ENCODE data around the gene ISG20L2.
"Not testable (repeated sequence)": the region's sequence is repeated elsewhere in the genome, so short reads cannot be mapped to it uniquely, and the experiment has no call there.

Gene ISG20L2, protein sequence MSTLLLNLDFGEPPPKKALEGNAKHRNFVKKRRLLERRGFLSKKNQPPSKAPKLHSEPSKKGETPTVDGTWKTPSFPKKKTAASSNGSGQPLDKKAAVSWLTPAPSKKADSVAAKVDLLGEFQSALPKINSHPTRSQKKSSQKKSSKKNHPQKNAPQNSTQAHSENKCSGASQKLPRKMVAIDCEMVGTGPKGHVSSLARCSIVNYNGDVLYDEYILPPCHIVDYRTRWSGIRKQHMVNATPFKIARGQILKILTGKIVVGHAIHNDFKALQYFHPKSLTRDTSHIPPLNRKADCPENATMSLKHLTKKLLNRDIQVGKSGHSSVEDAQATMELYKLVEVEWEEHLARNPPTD

DNA sequence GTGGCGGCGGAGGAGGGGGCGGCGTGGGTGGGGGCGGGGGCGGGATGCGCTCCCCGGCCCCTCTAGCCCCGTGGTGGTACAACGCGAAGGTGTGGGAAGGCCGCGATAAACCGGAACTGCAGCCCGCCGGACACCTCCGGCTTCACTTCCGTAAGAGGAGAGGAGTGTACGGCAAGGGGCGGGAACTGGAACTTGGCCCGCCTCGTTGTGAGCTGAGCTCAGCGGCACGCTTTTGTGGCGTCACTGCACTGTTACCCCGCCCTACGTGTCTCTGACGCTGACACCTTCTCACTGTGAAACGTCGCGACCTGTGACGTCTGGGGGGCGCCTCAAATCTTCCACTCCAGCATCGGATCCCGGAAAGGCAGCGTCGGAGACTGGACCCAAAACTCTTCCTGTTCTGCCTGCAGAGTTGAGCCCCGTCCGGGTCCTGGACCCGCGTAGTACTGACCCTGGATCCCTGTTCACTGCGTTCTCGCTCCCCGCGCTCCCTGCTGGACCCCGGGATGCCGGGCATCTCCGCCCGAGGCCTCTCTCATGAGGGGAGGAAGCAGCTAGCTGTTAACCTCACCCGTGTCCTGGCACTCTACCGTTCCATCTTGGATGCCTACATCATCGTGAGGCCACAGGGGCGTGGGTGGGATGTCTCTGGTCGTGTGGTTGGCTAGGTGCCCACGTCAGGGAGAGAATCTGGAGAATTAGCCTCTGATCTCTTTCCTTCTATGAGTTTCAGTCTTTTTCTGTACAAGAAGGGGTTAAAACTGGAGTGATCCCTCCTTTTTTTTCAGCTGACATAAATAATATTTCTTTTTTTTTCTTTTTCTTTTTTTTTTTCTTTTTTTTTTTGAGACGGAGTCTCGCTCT, at the start of gene ISG20L2:
Gene ISG20L2 (minus strand): TSS at position 168 of the 864 bp plus-strand sequence. CDS start 1,114 bp downstream, outside the sequence.
- DNase-seq: peak; percentile 99

DNA sequence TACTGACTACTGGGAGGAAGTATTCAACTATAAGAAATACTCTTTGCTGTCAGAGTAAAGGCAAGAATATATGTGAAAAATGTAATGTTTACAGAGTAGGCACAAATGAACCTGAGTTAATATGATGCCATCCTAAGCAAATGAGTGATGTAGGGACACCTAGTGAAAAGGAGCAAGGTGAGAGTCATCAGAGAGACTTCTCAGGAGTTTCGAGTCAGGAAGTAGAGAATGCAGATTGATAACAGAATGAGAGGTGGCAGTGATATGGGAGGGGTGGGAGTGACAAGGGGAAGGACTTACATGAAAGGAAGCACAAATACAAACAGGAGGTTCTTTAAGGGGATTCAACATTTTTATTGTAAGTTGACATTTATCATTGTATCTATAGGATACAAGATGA, 49.0 kb upstream of the ISG20L2 start:
- DNase-seq: no peak

DNA sequence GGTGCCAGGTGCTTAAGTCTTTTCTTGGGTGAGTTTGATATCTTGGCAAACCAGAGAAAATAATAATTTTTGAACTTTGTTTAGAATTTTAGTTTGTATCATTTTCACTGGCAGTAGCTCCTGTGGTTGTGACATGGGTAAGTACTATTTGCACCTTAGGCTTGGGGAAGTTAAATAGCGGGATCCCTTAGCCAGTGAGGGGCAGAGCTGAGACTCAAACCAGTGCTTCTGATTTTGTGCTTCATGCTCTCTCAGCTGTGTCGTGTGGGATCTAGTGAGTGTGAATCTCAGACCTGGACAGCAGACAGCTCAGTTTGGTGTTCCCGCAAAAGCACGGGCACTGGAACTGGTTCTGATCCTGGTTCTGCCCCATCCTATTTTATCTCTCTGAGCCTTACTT, 48.4 kb upstream of the ISG20L2 start:
- no peak for DNase-seq

DNA sequence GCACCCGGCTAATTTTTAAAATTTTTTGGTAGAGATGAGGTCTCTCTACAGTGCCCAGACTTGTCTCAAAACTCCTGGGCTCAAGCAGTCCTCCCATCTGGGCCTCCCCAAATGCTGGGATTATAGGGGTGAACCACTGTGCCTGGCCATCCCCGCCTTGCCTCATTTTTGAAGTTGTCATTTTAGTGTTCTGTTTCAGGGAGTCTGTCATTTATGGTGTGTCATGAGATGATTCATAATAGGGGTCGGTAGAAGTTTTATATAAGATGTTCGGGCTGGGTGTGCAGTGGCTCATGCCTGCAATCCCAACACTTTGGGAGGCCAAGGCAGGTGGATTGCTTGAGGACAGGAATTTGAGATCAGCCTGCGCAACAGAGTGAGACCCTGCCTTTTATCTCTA, 47.2 kb upstream of the ISG20L2 start:
- no peak for DNase-seq

DNA sequence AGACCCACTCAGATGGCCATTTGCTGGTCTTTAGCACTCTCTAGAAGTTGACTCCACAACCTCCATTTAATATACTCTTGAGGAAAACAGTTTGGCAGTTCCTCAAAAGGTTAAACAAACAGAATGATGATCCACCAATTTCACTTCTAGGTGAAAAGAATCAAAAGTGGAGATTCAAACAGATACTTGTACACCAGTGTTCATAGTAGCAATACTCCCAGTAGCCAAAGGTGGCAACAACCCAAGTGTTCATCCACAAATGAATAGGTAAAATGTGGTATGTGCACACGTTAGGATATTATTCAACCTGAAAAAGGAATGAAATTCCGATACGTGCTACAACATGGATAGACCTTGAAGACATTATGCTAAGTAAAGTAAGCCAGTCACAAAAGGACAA, 45.0 kb upstream of the ISG20L2 start:
- no peak for DNase-seq

DNA sequence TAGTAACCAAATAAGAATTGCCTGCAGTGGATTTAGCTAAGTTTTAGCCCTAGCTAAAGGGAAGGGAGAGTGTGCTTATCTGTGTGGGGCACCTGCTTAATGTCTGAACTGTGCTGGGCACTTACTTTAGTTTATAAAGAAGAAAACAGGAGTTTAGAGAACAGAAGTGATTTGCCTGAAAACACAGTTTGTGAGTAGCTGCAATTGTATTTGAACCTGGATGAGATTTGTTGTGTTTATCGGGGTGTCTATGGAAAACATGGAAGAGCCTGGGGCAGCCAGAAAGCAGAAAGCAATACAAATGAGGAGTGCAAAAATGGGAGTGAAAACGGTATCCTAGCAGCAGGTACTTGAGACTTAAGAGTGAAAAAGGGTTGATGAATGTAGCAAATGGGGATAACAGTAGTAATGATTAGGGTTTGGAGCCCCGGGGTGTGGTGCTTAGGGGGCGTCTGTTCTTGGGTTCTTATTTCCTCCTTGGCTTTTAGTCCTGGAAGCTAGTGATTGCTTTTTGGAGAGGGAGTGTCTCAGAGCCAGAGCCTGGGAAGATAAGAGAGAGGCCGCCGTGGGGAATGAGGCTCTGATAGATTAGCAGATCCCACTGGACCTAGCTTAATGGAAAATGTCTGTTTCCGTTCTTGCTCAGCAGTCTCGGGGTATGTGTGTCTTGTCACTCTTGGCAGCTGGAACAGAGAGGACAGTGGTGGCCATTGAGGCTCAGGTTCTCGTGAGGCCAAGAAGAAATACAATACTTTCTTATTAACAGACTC, 44.3 kb upstream of the ISG20L2 start:
- no peak for DNase-seq

DNA sequence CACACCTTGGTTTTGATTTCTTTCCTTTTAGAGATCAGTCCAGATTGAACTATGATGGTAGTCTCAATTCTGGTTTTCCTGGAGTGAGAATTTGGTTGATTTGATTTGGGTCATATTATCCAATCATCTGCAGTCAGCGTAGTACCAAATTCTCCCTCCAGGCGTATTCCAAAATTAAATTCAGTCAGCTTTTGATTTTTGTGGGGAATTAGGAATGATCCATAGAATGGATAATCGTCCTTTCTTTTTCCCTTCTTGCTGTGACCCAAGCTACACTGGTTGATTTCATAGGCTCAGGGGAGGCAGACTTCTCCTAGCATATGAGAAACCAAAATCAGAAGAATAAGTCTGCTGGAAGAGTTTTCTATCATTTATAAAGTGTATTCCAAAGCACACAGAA, 43.7 kb upstream of the ISG20L2 start:
- no peak for DNase-seq

DNA sequence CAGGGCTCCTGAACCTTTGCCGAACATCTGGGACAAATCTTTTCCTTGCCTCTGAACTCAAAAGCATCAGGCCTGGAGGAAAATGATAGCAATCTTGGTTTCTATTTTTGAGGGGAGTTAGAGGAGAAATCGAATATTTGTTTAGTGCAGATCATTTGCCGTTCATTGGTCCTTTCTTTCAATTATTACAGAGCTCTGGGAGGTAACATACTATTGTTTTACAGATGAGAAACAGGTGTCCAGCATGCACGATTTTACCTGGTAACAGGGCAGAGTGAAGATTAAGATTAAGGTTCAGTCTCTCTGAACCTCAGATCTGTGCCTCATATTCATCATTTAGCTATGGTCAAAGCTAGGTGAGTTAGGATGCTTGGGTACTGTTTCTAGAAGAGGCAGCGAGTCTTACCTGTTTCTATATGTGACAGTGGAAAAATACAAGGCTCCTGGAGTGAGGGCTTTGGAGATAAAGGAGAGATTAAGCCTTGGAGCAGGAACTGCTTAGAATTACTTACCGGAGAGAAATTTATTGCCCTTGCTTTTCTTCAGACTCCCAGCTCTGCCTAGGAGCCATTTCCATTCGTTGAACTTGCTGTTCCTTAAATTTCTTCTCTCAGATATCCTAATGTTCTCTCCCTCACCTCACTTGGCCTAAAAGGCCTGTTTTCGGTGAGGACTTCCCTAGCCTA, 40.2 kb upstream of the ISG20L2 start:
- no peak for DNase-seq

DNA sequence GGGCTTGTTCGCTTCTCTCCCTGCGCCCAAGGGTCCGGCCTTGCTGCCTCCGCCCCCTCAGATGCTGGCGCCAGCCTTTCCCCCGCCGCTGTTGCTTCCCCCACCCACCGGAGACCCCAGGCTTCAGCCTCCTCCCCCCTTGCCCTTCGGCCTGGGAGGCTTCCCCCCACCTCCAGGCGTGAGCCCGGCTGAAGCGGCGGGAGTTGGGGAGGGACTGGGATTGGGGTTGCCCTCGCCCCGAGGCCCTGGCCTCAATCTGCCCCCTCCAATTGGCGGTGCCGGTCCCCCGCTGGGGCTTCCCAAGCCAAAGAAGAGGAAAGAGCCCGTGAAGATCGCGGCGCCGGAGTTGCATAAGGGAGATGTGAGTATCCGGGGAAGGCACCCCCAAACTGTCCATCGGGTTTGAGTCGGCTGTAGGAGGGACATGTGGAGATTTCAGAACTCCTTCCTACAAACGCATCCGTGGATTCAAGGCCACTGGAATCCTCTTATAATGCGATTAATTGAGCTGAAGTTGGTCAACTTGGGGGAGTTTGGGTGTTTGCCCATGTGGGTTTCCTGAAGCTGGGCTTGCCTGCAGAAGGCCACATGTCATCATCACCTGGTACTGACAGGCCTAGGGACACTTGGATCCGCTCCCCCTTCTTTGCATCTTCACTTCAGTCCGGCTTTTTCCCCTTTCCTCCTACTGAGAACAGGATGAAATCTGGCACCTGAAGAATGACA, 39.5 kb upstream of the ISG20L2 start:
- peak; percentile 20 for DNase-seq

DNA sequence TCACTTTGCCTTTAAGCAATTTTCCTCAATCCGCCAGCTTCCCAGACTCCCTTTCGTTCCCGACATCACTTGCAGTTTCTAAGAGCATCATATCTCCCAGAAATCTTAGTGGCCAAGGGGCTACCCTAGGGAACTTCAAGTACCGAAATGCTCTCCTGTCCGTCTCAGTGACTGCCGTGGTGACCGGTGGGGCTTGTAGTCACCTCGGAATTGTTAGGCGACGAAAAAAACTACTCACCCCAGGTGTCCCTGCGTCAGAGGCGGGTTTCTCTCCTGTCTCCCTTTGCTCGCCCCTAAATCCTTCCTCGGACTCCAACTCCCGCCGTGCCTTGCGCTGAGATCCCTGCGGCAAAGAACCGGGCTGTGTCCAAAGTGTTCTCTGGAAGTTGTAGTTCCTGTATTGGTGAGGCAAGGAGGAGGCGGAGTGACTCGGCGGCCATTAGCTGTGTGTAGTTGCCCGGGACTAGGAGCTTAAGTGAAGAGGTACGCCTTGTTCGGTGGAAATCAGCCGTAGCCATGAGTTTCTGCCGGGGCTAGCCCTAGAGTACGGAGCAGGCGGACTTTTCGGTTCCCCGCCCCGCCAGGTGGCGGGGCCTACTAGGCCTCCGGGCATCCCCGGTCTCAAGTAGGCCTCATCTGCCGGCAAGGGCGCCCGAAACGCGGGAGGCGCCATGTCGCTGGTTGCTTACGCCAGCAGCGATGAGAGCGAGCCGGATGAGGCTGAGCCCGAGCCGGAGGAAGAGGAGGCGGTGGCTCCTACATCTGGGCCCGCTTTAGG, 38.7 kb upstream of the ISG20L2 start, which contains the start of gene PRCC:
Gene PRCC (plus strand): TSS at position 435 of the 778 bp plus-strand sequence. CDS start 237 bp downstream, at position 672.
- DNase-seq: peak; percentile 100

DNA sequence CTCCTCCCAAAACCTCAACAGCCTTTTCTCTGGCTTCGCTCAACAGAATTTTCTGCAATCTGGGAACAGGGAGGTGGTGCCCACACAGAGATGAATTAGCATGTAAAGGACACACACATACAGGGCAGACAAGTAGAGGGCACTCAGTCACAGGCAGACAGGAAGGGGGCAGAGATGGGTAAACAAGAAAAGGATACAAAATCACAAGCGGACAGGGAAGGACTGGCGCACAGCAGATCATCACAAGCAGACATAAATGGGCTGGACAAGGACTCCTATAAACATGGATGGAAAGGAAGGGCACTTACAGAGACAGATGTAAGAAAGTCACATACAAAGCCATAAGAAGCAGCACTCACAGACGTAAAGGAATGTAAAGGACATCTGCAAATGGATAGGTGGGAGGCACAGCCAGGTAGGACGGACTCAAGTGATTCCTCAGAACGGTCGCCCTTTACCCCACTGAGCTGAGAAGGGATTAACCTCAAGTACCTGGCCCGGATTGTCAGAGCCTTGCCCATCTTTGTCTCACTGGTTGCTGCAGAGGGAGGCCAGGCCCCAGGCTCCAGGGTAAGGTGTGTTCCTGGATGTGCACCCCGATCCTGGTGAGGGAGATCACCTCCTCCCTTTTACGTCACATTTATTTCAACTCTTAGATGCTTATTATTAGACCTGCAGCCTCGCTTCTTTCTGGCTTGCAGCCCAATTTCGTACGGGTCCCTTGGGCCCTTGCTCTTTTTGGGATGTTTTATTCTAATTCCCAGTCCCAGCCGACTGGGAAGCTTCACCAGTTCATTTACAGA, 37.9 kb upstream of the ISG20L2 start:
- peak; percentile 16 for DNase-seq

DNA sequence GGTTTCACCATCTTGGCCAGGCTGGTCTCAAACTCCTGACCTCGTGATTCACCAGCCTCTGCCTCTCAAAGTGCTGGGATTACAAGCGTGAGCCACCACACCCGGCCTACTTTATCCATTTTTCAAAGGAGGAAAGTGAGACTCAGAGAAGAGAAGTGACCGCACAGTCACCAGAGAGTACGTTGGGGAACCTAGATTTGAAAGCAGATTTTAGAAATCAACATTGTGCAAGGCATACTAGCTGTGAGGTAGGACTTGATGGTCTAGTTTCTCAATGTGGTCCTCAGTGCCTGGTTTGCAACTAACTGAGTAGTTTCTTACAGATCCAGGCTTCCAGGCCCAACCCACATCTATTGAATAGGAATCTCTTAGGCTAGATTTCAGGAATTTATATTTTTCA, 37.1 kb upstream of the ISG20L2 start:
- DNase-seq: no peak

DNA sequence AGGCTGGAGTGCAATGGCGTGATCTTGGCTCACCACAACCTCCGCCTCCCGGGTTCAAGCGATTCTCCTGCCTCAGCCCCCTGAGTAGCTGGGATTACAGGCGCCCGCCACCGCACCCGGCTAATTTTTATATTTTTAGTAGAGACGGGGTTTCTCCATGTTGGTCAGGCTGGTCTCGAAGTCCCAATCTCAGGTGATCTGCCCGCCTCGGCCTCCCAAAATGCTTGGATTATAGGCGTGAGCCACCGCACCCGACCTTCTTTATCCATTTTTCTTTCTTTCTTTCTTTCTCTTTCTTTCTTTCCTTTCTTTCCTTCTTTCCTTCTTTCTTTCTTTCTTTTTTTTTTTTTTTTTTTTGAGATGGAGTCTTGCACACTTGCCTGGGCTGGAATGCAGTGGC, 36.6 kb upstream of the ISG20L2 start:
- not testable (repeated sequence) for DNase-seq

DNA sequence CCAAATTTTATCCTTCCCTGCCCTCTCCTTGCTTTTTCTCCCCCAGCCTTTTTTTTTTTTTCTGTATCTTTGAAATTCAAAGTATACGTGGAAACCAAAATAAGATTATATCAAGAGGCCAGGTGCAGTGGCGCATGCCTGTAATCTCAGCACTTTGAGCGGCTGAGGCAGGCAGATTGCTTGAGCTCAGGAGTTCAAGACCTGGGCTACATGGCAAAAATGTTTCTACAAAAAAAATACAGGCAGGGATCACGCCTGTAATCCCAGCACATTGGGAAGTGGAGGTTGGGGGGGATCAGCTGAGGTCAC, 32.2 kb upstream of the ISG20L2 start:
- DNase-seq: no peak

DNA sequence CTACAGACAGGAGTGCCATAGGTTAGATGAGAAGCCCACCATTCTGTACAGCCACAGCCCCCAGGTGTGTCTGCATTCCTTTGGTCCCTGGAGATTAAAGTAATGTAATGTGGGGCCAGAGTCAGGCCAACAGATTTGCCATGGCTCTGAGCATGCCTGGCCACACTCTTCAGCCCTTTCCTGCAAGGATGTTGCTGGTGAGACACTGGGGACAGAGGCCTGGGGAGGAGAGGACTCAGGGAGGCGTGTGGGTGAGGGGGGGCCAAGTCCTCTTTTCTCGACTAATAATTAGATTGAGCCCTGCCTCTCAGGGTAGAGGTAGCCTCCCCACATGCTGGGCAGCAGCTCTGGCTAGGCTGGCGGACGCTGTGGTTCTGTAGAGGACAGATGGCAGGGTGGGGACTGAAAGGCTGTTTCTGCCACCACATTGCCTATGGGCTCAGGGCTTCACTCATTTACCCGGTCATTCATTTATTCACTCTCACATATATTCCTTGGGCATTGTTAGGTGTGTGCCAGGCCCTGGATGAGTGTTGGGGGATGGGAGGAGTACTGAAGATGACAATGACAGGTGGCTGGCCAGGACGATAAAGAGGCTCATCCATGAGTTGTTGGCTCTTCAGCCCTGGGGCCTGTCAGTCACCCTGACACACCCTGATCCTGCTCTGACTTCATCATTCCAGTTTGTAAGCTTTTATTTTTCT, 31.7 kb upstream of the ISG20L2 start:
- no peak for DNase-seq

DNA sequence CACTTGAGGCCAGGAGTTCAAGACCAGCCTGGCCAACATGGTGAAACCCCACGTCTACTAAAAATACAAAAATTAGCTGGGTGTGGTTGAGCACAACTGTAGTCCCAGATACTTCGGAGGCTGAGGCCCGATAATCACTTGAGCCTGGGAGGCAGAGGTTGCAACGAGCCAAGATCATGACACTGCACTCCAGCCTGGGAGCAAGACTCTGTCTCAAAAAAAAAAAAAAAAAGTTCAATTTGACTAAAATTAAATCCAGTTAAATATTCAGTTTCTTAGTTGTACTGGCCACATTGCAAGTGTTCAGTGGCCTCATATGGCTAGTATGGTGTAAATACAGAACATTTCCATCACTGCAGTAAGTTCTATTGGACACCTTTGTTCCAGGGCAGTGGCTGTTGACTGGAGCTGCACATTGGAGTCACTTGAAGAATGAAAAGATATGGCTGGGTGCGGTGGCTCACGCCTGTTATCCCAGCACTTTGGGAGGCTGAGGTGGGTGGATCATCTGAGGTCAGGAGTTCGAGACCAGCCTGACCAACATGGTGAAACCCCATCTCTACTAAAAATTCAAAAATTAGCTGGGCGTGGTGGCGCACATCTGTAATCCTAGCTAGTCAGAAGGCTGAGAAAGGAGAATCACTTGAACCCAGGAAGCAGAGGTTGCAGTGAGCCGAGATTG, 29.1 kb upstream of the ISG20L2 start:
- DNase-seq: not testable (repeated sequence)

DNA sequence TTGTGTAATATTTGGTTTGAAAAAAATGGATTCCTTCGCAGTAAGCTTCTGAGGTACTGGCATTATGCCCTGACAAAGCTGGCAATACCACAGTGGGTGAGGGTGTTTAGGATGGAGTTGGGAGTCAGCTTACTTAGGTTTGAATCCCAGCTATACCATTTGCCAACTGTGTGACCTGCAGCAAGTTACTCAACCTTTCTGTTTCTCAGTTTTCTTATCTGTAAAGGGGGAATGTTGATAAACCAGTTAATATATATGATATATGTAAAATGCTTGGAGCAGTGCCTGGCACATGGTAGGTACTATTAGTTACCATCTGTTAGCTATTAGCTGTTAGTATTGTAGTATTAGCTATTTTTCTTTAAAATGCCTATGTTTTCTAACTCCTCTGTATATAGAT, 27.8 kb upstream of the ISG20L2 start:
- DNase-seq: no peak

DNA sequence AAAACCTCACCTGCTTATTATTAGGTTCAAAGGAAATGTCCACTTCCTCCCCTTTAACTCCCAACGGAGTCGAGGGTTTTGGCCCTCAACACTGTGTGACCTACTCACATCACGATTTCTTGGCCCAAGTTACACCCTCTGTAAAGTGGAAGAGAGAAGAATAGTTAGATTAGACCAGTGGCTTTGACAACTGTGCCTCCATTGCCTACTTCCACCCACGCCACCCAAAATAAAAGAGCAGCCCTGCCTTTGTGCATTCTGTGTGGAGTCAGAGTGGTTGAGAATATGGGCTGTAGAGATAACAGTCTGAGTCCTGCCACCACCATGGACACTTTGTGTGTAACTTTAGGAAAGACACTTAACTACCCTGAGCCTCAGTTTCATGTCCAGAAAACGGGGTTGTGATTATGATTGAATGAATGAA, 27.0 kb upstream of the ISG20L2 start:
- DNase-seq: no peak

DNA sequence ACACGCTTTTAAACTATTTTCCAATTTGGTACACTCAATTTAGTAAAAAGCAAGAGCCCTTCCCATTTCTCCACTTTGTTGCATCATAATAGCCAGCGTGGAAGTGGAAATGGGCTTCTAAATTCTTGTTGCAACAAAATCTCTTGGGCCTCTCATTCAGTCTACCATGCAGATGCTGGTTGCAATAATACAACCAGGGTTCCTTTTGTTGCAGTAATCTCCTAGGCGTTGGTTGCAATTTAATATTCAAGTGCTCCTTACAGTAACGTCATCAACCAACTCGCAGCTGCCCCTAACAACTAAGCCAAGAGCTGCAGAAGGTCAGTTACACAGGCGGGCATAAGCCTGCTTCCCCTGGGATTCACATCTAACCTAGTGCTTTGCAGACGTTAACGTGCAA, 25.7 kb upstream of the ISG20L2 start:
- DNase-seq: no peak

Data from HCEC 1CT (cell line).